ENCODE results near the gene RALGDS. TPM values are rescaled to one million over a fixed set of nuclear protein-coding genes. Genes with fewer than 3 reads are reported as not detected.
A peak's percentile ranks its signal among the peaks of the same experiment; 100 is the strongest.

The RALGDS gene
- total and polyA plus RNA-seq, 2 of the 13 experiments (the other 11 are each of a cell fraction or from before 2014, with no cell fraction given): 12.9 to 25.5 TPM

- TF ChIP-seq ZNF20 (CRISPR knock-in tag; IDR thresholded peaks at IDR 0.05) (no peak), ZNF839 (CRISPR knock-in tag; IDR thresholded peaks at IDR 0.05; ENCODE audit: borderline replicate concordance) (0 out of 2 replicates have a peak, but pooled peaks have one; percentile 74), ZNF350 (CRISPR knock-in tag; IDR thresholded peaks at IDR 0.05; ENCODE audit: borderline replicate concordance, low read depth) (peak; percentile 54; the same call in 1 of the 2 replicates), ZNF652 (CRISPR knock-in tag; IDR thresholded peaks at IDR 0.05; ENCODE audit: borderline replicate concordance, low read depth) (no peak), YEATS2 (CRISPR knock-in tag; IDR thresholded peaks at IDR 0.05; ENCODE audit: borderline replicate concordance) (0 out of 2 replicates have a peak, but pooled peaks have one; percentile 15), NFYC (CRISPR knock-in tag; IDR thresholded peaks at IDR 0.05) (no peak), ZNF496 (CRISPR knock-in tag; IDR thresholded peaks at IDR 0.05; ENCODE audit: insufficient replicate concordance) (no peak), ZNF800 (CRISPR knock-in tag; IDR thresholded peaks at IDR 0.05) (no peak), MTF1 (CRISPR knock-in tag; IDR thresholded peaks at IDR 0.05) (no peak), ZNF501 (CRISPR knock-in tag; IDR thresholded peaks at IDR 0.05) (peak; percentile 30; the same call in 1 of the 2 replicates), RBM39 (IDR thresholded peaks at IDR 0.05; ENCODE audit: low read depth, low read length, poor library complexity, severe bottlenecking) (peak; percentile 78), PATZ1 (CRISPR knock-in tag; IDR thresholded peaks at IDR 0.05) (peak; percentile 31; the same call in 1 of the 2 replicates), ZNF124 (CRISPR knock-in tag; IDR thresholded peaks at IDR 0.05) (no peak), RXRA (CRISPR knock-in tag; IDR thresholded peaks at IDR 0.05) (no peak), ZNF333 (CRISPR knock-in tag; IDR thresholded peaks at IDR 0.05; ENCODE audit: borderline replicate concordance) (0 out of 2 replicates have a peak, but pooled peaks have one; percentile 72), AGO1 (IDR thresholded peaks at IDR 0.05; ENCODE audit: low read depth, low read length, poor library complexity, severe bottlenecking) (no peak), ZNF317 (CRISPR knock-in tag; IDR thresholded peaks at IDR 0.05) (no peak), KMT2A (CRISPR knock-in tag; IDR thresholded peaks at IDR 0.05) (no peak), POGZ (CRISPR knock-in tag; IDR thresholded peaks at IDR 0.05) (no peak), E2F5 (CRISPR knock-in tag; conservative IDR thresholded peaks at IDR 0.05) (no peak), TERF1 (CRISPR knock-in tag; IDR thresholded peaks at IDR 0.05) (no peak), PHF8 (CRISPR knock-in tag; IDR thresholded peaks at IDR 0.05) (0 out of 2 replicates have a peak, but pooled peaks have one; percentile 7), ZBTB8A (CRISPR knock-in tag; IDR thresholded peaks at IDR 0.05; ENCODE audit: borderline replicate concordance, low read depth) (no peak), ZEB1 (IDR thresholded peaks at IDR 0.05; ENCODE audit: insufficient replicate concordance, low read depth) (peak; percentile 45)
Measured at GRCh38 chr9:133147412-133148198, 26.6 kb upstream of the RALGDS start (continued).
